Adrenal gland (tissue), 12 donors: ENCODE data around the gene C1GALT1C1. TPM values are rescaled to one million over a fixed set of nuclear protein-coding genes. Genes with fewer than 3 reads are reported as not detected.
A peak's percentile ranks its signal among the peaks of the same experiment; 100 is the strongest.

Experiments used
- DNase-seq, 7 donors: peaks; one replicate each; pipeline ENCODE4 v3.0.0-alpha.2; 2019 to 2020
- H3K27ac ChIP-seq, 5 donors: fragments of 200-600 bp; sonication (generic) in 4 of 5; 1 replicate in 3 of 5; 2 replicates in 2 of 5; pipeline versions ENCODE4 v1.5.1 to v1.8.0; 2016 to 2020; ENCODE audit warnings: mild to moderate bottlenecking in 1 of 5
- H3K27me3 ChIP-seq: fragments of 200-600 bp; 2 replicates; pipeline ENCODE4 v1.8.0; 2021
- H3K36me3 ChIP-seq, 2 donors: fragments of 200-600 bp; replicated peaks in 1 of 2; 1 replicate in 1 of 2; 2 replicates in 1 of 2; pipeline versions ENCODE4 v1.5.1 to v1.8.0; 2018 to 2022
- H3K4me1 ChIP-seq, 2 donors: fragments of 200-600 bp; replicated peaks in 1 of 2; 1 replicate in 1 of 2; 2 replicates in 1 of 2; pipeline versions ENCODE4 v1.5.1 to v1.8.0; 2018 to 2021
- H3K4me3 ChIP-seq, 4 donors: fragments of 200-600 bp; sonication (generic) in 3 of 4; one replicate each; pipeline ENCODE4 v1.5.1; 2016 to 2018
- H3K9me3 ChIP-seq, 3 donors: fragments of 200-600 bp; sonication (generic) in 1 of 3; replicated peaks in 1 of 3; 1 replicate in 2 of 3; 2 replicates in 1 of 3; pipeline versions ENCODE4 v1.5.1 to v1.8.0; 2016 to 2021
- POLR2A ChIP-seq, 2 donors: fragments of 450-650 bp; IDR thresholded peaks; one replicate each; pipeline ENCODE4 v1.6.1; 2017; ENCODE audit warnings: antibody characterized with exemption in 2 of 2, mild to moderate bottlenecking in 2 of 2, moderate library complexity in 1 of 2
- WGBS, 4 donors: extraction: QIAGEN DNeasy Blood & Tissue Kit in 2 of 4; methylation state at CpG; one replicate each; pipeline versions ENCODE4 v1.1.5 to v1.1.7; 2013 to 2017; 5-methylcytosine and 5-hydroxymethylcytosine counted together
- intact Hi-C, 2 donors: fragments of 100-400 bp; cut with DNase I; formaldehyde crosslinking; loops; one replicate each; pipeline versions ENCODE4 v1.14.1 to v1.15.0; 2022 to 2023
- polyA plus RNA-seq, 3 donors: library from polyadenylated mRNA; stranded (reverse); fragments of 200-250 nt in 2 of 3; fragments of 350-450 nt in 1 of 3; fragmentation: Illumina TruSeq in 1 of 3; extraction: RNeasy Lipid Tissue Mini Kit (QIAGEN cat#74804) in 1 of 3; gene quantifications; one replicate each; pipeline ENCODE4 v1.2.3, GENCODE V29; 2013 to 2014
- total RNA-seq, 9 donors: library from RNA; depleted of rRNA in 4 of 9; stranded (reverse); fragments of >200 nt in 4 of 9; fragments of 120-200 nt in 1 of 9; fragmentation: NEBNext Ultra II Directional in 1 of 9; extraction: Animal tissue kit (Norgen Biotek cat#: 25700) in 1 of 9; gene quantifications; one replicate each; pipeline versions ENCODE4 v1.1.0 to v1.2.4, GENCODE V29; 2013 to 2023
- TF ChIP-seq, protein P1 (sequence below), 6 experiments: fragments of 450-650 bp in 4 of 6; fragments of 200-600 bp in 2 of 6; sonication (generic) in 1 of 6; IDR thresholded peaks; 1 replicate in 5 of 6; 2 replicates in 1 of 6; pipeline versions ENCODE4 v1.5.1 to v1.8.0; 2016 to 2021; ENCODE audit warnings: antibody characterized with exemption in 6 of 6, mild to moderate bottlenecking in 2 of 6, moderate library complexity in 1 of 6
- donor health status: healthy with polysubstance abuse.
- donor health status: Bipolar disorder and iron deficiency.
- donor health status: DM: yes; HTN: yes; CAD: no.
- donor health status: DM: no; HTN: no; CAD: no.
- donor health status: DM: no; HTN: no; CAD: no.
- donor health status: DM: yes; HTN: yes; CAD: no.

Gene C1GALT1C1
- total and polyA plus RNA-seq, 12 donors, result 7.8 to 57.7 (median 34.1) TPM

DNA sequence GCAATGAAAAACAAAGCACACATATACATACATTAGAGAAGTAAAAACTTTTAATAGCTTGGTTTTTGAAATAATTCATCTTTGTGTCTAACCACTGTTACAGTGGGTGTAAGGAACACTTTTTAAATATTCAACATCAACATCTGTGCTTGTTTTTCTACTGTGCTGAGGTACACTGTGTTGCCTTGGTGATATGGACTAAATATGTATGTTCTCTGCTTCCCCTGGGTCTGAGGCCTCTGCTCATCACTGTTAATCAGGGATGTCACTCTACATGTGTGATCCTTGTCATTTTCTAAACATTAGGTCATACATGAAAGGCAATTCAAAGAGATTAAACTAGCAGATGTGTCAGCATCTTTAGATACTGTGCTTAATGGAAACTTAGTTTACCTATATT, 15.0 kb downstream of the C1GALT1C1 start:
- Histone ChIP-seq H3K36me3 (peaks cover 0 to 7% of the 10 kb centered on the region in 2 donors), H3K27ac (no peak overlapping the region), H3K4me3 (no peak overlapping the region), H3K4me1 (no peaks in the 10 kb centered on the region), H3K27me3 (no peaks in the 10 kb centered on the region), H3K9me3 (no peaks in the 10 kb centered on the region)
- intact Hi-C loops, result no loop called here
- DNase-seq, result no peak
- no peak for TF ChIP-seq POLR2A (IDR thresholded peaks at IDR 0.05)
- TF ChIP-seq, protein P1, sequence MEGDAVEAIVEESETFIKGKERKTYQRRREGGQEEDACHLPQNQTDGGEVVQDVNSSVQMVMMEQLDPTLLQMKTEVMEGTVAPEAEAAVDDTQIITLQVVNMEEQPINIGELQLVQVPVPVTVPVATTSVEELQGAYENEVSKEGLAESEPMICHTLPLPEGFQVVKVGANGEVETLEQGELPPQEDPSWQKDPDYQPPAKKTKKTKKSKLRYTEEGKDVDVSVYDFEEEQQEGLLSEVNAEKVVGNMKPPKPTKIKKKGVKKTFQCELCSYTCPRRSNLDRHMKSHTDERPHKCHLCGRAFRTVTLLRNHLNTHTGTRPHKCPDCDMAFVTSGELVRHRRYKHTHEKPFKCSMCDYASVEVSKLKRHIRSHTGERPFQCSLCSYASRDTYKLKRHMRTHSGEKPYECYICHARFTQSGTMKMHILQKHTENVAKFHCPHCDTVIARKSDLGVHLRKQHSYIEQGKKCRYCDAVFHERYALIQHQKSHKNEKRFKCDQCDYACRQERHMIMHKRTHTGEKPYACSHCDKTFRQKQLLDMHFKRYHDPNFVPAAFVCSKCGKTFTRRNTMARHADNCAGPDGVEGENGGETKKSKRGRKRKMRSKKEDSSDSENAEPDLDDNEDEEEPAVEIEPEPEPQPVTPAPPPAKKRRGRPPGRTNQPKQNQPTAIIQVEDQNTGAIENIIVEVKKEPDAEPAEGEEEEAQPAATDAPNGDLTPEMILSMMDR (IDR thresholded peaks at IDR 0.05), result no peak

DNA sequence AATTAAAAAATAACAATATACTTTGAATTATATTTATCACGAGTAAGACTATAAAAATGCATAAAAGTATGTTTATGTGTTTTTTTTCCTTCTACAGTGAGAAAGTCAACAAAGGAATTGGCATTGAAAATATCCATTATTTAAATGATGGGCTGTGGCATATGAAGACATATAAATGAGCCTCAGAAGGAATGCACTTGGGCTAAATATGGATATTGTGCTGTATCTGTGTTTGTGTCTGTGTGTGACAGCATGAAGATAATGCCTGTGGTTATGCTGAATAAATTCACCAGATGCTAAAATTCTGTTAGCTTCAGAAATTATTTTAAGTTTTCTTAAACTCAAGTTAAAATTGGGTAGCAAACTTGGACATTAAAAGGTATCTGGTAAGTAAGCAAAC, 17.8 kb downstream of the C1GALT1C1 start:
- WGBS, 4 donors, result 70 to 94% (median 82%) methylated on average over 1 of the region's 1 CpG
- H3K36me3 ChIP-seq, result peaks cover 0 to 7% of the 10 kb centered on the region in 2 donors
- H3K4me1 ChIP-seq, result no peaks in the 10 kb centered on the region
- no peaks in the 10 kb centered on the region for H3K27me3 ChIP-seq
- no peaks in the 10 kb centered on the region for H3K9me3 ChIP-seq
- no peak for TF ChIP-seq POLR2A (IDR thresholded peaks at IDR 0.05)
- TF ChIP-seq, protein P1 (IDR thresholded peaks at IDR 0.05), result no peak
- no peak overlapping the region for H3K27ac ChIP-seq
- H3K4me3 ChIP-seq, result no peak overlapping the region
- intact Hi-C loops, result no loop called here
- DNase-seq, result no peak

DNA sequence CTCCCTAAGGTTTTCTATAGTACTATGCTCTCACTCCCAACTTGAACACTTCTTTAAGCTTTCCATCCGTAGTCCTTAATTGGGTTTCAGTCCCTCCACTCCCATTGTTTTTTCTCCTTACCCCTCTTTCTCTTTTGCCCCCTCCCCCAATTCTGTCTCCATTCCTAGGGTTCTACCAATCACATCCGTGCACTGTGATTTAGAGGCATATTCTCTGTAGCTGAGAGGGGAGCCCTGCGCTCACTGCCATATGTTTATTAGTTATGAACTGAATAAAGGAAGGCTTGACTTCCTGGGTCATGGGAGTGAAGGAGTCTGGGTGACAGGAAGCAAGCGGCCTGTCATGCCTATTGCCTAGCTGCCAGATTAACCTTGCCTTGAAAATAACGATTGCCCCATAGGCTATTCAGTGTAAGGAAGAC, 25.5 kb downstream of the C1GALT1C1 start:
- no peak for TF ChIP-seq POLR2A (IDR thresholded peaks at IDR 0.05)
- TF ChIP-seq, protein P1 (IDR thresholded peaks at IDR 0.05), result no peak
- peak overlapping the region; percentile 80 to 92 (median 83) for H3K27ac ChIP-seq
- H3K4me3 ChIP-seq, result peak overlapping the region in 3 of 4 donors; percentile 28 to 66 (median 49)
- WGBS, 4 donors, result 0 to 24% (median 12%) methylated on average over 5 of the region's 5 CpGs
- no peaks in the 10 kb centered on the region for H3K36me3 ChIP-seq
- peaks cover 0 to 15% of the 10 kb centered on the region in 2 donors for H3K4me1 ChIP-seq
- H3K27me3 ChIP-seq, result no peaks in the 10 kb centered on the region
- peak in 6 of 7 donors; percentile 29 to 69 (median 50) for DNase-seq
- intact Hi-C loops, result no loop called here
- no peaks in the 10 kb centered on the region for H3K9me3 ChIP-seq

DNA sequence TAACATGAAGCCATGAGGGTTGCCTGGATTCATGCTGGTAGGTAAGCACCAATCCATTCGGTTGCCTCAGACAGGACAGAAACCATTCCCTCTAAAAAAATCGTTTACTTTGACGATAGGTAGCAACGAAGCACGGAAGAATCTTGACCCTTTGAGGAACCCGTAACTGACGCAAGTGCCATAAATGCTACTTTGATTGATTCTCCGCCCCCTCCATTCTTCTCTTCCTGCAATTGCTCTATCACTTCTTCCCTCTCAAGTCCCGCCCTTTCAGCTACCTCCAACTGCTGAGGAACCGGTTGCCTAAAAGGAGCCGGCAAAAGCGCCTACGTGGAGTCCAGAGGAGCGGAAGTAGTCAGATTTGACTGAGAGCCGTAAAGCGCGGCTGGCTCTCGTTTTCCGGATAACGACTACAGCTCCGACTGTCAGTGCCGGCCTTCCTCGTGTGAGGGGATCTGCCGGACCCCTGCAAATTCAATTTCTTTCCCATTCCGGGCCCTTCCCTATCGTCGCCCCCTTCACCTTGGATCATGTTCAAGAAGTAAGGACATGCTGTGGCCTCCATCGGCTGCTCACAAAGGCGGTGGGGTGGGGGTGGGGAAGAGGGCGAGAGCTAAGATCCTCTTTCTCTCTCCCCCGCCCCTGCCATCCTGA, 26.0 kb downstream of the C1GALT1C1 start, which contains the start of gene MCTS1:
MCTS1 (plus strand) TSS at position 395 of the 654 bp plus-strand sequence; CDS start at position 531, 136 bp downstream.
- intact Hi-C loops, result no loop called here
- peak within 1 kb of the TSS; percentile 80 to 92 (median 83) for H3K27ac ChIP-seq
- peak within 1 kb of the TSS in 3 of 4 donors; percentile 28 to 66 (median 49) for H3K4me3 ChIP-seq
- H3K9me3 ChIP-seq, result no peaks in the 10 kb centered on the region
- WGBS, 4 donors, result 0 to 35% (median 17%) methylated on average over 6 to 31 of the region's 31 CpGs
- DNase-seq, result peak; percentile 73 to 93 (median 87)
- TF ChIP-seq POLR2A (IDR thresholded peaks at IDR 0.05), result peak in 1 of 2 donors; percentile 67
- TF ChIP-seq, protein P1 (IDR thresholded peaks at IDR 0.05), result no peak
- peaks cover 0 to 15% of the 10 kb centered on the region in 2 donors for H3K4me1 ChIP-seq
- H3K36me3 ChIP-seq, result no peaks in the 10 kb centered on the region
- no peaks in the 10 kb centered on the region for H3K27me3 ChIP-seq
